Tibial nerve (tissue), 4 donors: ENCODE measurements around the gene HOXA9. TPM values are rescaled to one million over a fixed set of nuclear protein-coding genes. Genes with fewer than 3 reads are reported as not detected.
A peak's percentile ranks its signal among the peaks of the same experiment; 100 is the strongest.

Experiments used
- DNase-seq, 2 donors: peaks; one replicate each; pipeline ENCODE4 v3.0.0-alpha.2; 2019; ENCODE audit warnings: low spot score in 2 of 2
- H3K27ac ChIP-seq, 4 donors: fragments of 200-600 bp; sonication (generic) in 3 of 4; one replicate each; pipeline ENCODE4 v1.5.1; 2017 to 2019; ENCODE audit warnings: mild to moderate bottlenecking in 1 of 4
- H3K27me3 ChIP-seq, 2 donors: fragments of 200-600 bp; sonication (generic) in 1 of 2; one replicate each; pipeline versions ENCODE4 v1.5.1 to v1.6.0; 2017 to 2019
- H3K36me3 ChIP-seq, 3 donors: fragments of 200-600 bp; sonication (generic); one replicate each; pipeline ENCODE4 v1.5.1; 2018 to 2019
- H3K4me1 ChIP-seq, 4 donors: fragments of 200-600 bp; sonication (generic) in 3 of 4; one replicate each; pipeline ENCODE4 v1.5.1; 2017 to 2019
- H3K4me3 ChIP-seq, 4 donors: fragments of 200-600 bp; sonication (generic) in 3 of 4; one replicate each; pipeline ENCODE4 v1.5.1; 2017 to 2019; ENCODE audit warnings: mild to moderate bottlenecking in 1 of 4, moderate library complexity in 1 of 4
- H3K9me3 ChIP-seq, 4 donors: fragments of 200-600 bp; sonication (generic) in 3 of 4; one replicate each; pipeline ENCODE4 v1.5.1; 2017 to 2019
- EP300 ChIP-seq, 2 donors: sonication (generic); formaldehyde crosslinking; IDR thresholded peaks; one replicate each; pipeline ENCODE4 v1.6.1; 2017; ENCODE audit warnings: antibody characterized with exemption in 2 of 2, mild to moderate bottlenecking in 1 of 2
- POLR2A ChIP-seq, 2 donors: fragments of 450-650 bp; IDR thresholded peaks; one replicate each; pipeline ENCODE4 v1.6.1; 2017; ENCODE audit warnings: antibody characterized with exemption in 2 of 2, mild to moderate bottlenecking in 2 of 2, moderate library complexity in 2 of 2
- WGBS, 2 donors: methylation state at CpG; one replicate each; pipeline ENCODE4 v1.1.5; 2018; 5-methylcytosine and 5-hydroxymethylcytosine counted together
- total RNA-seq, 4 donors: library from RNA; depleted of rRNA; stranded (reverse); fragments of >200 nt; gene quantifications; one replicate each; pipeline ENCODE4 v1.1.0, GENCODE V29; 2016
- TF ChIP-seq, protein P1 (sequence below), 5 experiments: fragments of 200-600 bp in 3 of 5; fragments of 450-650 bp in 2 of 5; sonication (generic) in 3 of 5; IDR thresholded peaks; one replicate each; pipeline ENCODE4 v1.5.1; 2016 to 2019; ENCODE audit warnings: antibody characterized with exemption in 5 of 5, mild to moderate bottlenecking in 3 of 5, moderate library complexity in 2 of 5

HOXA9 gene
- total RNA-seq, 4 donors from 2014 or later = 10.5 to 13.8 (median 12.7) TPM

DNA sequence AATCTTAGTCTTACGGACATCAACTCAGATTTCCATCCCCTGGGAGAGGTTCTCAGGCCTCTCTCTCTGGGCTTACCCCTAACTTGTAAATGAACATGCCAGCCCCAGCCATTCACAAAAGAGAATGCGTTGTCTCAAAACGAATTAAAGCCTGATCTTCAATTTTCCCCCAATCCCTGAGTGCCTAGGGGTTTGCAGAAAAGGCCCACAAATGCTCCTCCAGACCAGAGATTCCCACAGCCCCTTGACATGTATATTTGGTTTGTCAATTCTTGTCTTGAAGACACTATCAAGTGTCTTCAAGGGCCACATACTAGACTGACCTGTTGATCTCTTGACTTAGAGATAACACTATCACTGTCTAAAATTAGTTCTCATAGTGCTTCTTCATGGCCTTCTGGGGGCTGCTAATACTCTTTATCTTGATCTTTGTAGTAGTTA, 46.4 kb upstream of the HOXA9 start:
- WGBS, 2 donors = 50 to 62% methylated on average over 3 of the region's 3 CpGs
- no peak for TF ChIP-seq POLR2A (IDR thresholded peaks at IDR 0.05)
- peak in 1 of 2 donors; percentile 56 for TF ChIP-seq EP300 (IDR thresholded peaks at IDR 0.05)
- H3K9me3 ChIP-seq = no peaks in the 10 kb centered on the region
- H3K4me3 ChIP-seq = no peak overlapping the region
- H3K4me1 ChIP-seq = peaks cover 0 to 27% (median 12%) of the 10 kb centered on the region in 4 donors
- H3K27ac ChIP-seq = no peak overlapping the region
- peaks cover 0 to 88% of the 10 kb centered on the region in 2 donors for H3K27me3 ChIP-seq
- no peaks in the 10 kb centered on the region for H3K36me3 ChIP-seq
- no peak for DNase-seq

DNA sequence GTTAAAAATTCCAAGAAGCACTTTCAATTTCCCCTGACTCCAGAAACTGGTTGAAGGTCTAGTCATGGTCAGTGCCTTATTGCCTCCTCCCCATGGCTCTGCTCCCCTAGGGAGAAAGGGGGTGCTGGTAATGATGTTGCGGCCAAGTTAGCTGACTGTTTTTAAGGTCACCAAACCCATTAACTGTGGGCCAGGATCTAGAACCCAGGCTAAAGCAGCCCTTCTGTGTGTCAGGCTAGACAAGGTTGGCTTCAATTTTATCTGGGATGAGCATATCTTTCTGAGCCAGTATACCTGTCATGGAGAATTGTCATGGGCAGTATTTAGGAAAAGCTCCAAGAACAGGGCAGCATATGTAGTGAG, 45.7 kb upstream of the HOXA9 start:
- DNase-seq = no peak
- Histone ChIP-seq H3K27ac (no peak overlapping the region), H3K27me3 (peaks cover 0 to 93% of the 10 kb centered on the region in 2 donors), H3K4me3 (no peak overlapping the region), H3K4me1 (peaks cover 0 to 28% (median 12%) of the 10 kb centered on the region in 4 donors), H3K9me3 (no peaks in the 10 kb centered on the region), H3K36me3 (no peaks in the 10 kb centered on the region)
- 83 to 84% methylated on average over 1 of the region's 1 CpG for WGBS, 2 donors
- TF ChIP-seq POLR2A (IDR thresholded peaks at IDR 0.05) (no peak), EP300 (IDR thresholded peaks at IDR 0.05) (no peak)
- TF ChIP-seq, protein P1, sequence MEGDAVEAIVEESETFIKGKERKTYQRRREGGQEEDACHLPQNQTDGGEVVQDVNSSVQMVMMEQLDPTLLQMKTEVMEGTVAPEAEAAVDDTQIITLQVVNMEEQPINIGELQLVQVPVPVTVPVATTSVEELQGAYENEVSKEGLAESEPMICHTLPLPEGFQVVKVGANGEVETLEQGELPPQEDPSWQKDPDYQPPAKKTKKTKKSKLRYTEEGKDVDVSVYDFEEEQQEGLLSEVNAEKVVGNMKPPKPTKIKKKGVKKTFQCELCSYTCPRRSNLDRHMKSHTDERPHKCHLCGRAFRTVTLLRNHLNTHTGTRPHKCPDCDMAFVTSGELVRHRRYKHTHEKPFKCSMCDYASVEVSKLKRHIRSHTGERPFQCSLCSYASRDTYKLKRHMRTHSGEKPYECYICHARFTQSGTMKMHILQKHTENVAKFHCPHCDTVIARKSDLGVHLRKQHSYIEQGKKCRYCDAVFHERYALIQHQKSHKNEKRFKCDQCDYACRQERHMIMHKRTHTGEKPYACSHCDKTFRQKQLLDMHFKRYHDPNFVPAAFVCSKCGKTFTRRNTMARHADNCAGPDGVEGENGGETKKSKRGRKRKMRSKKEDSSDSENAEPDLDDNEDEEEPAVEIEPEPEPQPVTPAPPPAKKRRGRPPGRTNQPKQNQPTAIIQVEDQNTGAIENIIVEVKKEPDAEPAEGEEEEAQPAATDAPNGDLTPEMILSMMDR (IDR thresholded peaks at IDR 0.05) = no peak

DNA sequence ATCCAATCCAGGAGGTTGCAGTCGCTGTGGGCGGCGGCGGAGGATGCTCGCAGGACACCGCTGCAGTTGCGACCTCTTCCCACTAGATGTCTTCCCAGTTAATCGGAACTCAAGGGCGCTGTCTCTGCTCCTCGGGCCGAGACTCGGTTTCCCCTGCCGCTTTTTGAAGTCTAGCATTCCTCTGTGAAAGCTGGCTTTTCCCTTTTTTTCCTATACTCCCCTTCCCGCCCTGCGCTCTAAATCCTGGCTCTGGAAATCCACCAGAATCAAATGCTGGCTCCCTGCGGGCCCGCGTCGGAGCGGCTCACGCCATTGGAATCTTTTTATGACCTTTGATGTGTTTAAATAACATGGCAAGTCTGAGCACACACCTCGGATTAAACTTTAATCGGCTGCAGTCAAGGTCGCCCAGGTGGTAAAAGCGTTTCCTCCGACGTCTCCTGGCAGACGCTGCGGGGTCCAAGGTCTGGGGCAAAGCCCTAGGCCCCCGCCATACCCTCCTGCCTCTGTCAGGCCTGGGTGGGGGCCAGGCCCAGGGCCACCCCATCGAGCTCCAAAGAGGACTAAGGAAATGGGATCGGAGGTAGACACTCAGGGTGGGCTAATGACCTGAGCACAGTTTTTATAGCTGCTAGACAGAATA, 45.2 kb upstream of the HOXA9 start:
- Histone ChIP-seq H3K27me3 (peaks cover 0 to 98% of the 10 kb centered on the region in 2 donors), H3K9me3 (no peaks in the 10 kb centered on the region), H3K4me1 (peaks cover 0 to 33% (median 14%) of the 10 kb centered on the region in 4 donors), H3K27ac (no peak overlapping the region), H3K4me3 (peak overlapping the region in 1 of 4 donors; percentile 29), H3K36me3 (no peaks in the 10 kb centered on the region)
- TF ChIP-seq, protein P1 (IDR thresholded peaks at IDR 0.05) = peak; percentile 69 to 84 (median 76)
- TF ChIP-seq POLR2A (IDR thresholded peaks at IDR 0.05) = no peak
- 15 to 18% methylated on average over 32 of the region's 32 CpGs for WGBS, 2 donors
- DNase-seq = peak; percentile 46 to 66

DNA sequence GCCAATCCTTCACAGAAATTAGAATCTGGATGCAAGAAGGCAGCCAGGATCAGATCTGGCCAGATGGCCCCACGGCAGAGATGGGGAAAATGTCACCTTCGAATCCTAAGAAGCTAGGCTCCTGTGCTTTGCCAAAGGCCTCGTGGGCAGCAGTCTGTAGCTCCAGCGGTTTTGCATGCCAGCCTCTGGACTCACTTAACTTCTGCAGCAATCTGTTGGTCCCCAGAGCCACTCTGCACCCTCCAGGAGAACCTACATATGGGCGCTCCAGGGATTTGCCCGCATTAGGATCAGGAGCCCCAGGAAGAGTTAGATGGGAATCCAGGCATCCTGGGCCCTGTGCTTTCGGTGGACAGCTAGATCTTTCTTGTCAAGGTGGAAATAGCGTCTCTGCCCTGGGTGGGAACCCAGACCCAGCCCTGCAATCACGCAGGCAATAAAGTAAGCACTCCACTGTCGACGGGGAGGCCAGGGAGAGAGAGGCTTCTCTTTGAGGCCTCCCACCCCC, 44.6 kb upstream of the HOXA9 start:
- H3K4me3 ChIP-seq = no peak overlapping the region
- DNase-seq = no peak
- TF ChIP-seq, protein P1 (IDR thresholded peaks at IDR 0.05) = no peak
- no peak for TF ChIP-seq EP300 (IDR thresholded peaks at IDR 0.05)
- no peak for TF ChIP-seq POLR2A (IDR thresholded peaks at IDR 0.05)
- WGBS, 2 donors = 54 to 59% methylated on average over 11 of the region's 11 CpGs
- no peaks in the 10 kb centered on the region for H3K36me3 ChIP-seq
- H3K27ac ChIP-seq = no peak overlapping the region
- peaks cover 0 to 38% (median 20%) of the 10 kb centered on the region in 4 donors for H3K4me1 ChIP-seq
- peaks cover 0 to 99% of the 10 kb centered on the region in 2 donors for H3K27me3 ChIP-seq
- no peaks in the 10 kb centered on the region for H3K9me3 ChIP-seq

GRCh38 chr7:27208998-27209397, 43.7 kb upstream of the HOXA9 start:
- no peak for DNase-seq
- Histone ChIP-seq H3K4me1 (peaks cover 0 to 47% (median 23%) of the 10 kb centered on the region in 4 donors), H3K27me3 (peaks cover 0 to 99% of the 10 kb centered on the region in 2 donors), H3K27ac (no peak overlapping the region), H3K4me3 (no peak overlapping the region), H3K36me3 (no peaks in the 10 kb centered on the region), H3K9me3 (no peaks in the 10 kb centered on the region)
- 83 to 85% methylated on average over 4 of the region's 4 CpGs for WGBS, 2 donors
- TF ChIP-seq, protein P1 (IDR thresholded peaks at IDR 0.05) = no peak
- TF ChIP-seq POLR2A (IDR thresholded peaks at IDR 0.05) = no peak
